ENCODE data around the gene NAALADL2. TPM values are rescaled to one million over a fixed set of nuclear protein-coding genes. Genes with fewer than 3 reads are reported as not detected.
A peak's percentile ranks its signal among the peaks of the same experiment; 100 is the strongest.

The NAALADL2 gene
- polyA plus RNA-seq, 12 donors: 3.4 to 18.8 (median 9.5) TPM; not detected in 1

DNA sequence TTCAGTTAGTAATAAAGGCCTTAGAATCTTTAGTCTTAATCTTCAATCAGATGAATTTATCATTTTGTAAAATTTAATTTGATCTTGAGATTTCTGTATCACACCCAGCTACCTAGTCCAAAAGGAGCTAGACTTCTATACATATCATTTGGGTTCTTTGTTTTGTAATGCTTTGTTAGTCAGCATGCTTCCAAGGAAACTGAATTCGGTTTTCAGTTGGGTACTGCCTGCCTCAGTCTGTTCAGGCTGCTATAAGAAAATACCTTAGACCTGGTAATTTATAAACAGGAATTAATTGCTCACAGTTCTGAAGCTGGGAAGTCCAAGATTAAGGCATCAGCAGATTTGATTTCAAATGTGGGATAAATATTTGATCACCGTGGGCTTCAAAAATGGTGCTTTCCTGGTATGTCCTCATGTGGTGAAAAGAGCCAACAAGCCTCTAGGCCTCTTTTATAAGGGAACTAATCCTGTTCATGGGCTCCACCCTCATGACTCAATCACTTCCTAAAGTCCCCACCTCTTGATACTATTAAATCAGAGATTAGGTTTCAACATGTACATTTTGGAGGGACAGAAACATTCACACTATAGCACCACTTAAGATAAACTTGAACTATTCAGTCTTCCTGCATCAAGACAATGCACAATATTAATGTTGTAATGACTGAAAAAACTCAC lies 800.7 kb downstream of the NAALADL2 start:
- DNase-seq: no peak

DNA sequence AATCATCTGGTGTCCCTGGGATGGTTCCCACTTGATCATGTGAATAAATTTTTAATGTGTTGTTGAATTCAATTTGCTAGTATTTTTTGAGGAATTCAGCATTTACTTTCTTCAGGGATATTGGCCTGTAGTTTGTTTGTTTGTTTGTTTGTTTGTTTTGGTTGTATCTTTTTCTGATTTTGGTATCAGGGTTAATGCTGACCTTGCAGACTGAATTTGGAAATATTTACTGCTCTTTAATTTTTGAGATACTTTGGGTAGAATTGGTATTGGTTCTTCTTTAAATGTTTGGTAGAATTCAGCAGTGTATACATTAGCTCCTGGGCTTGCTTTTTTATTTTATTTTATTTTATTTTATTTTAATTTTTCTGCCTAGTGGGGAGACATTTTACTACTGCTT lies 803.7 kb downstream of the NAALADL2 start:
- DNase-seq: no peak

DNA sequence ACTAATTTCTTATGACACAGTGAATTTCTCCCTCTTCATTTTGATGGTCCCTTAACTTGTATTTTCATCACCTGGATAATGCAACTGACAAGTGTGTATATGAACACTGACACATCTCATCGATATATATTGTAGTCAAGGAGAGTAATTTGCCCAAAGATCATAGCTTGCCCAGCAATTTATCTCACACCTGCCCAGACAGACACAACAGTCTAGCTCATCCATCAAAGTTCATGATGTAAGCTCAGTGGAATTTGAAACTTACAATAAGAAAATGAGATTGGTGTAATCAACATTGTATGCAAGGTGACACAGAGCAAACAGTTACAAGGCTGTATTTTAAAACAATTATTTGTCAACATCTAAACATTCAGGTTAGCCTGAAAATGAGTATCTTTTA lies 805.8 kb downstream of the NAALADL2 start:
- DNase-seq: no peak

DNA sequence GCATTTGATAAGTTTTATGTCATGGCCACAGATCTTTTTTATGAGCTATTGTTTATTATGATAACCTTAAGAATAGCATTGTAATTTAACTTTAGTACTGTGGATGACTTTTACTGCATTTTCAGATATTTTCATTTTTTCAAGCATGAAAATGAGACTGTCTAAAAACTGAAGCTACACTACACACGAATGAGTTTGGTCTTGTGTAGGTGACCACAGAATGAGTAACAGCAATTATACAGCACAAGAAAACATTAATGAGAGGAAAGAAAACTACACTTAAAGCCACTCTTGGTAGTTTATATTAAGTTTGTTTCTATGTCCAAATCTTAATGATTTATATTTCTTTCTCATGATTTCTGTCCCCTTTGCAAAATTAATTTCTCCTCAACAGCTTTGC lies 809.2 kb downstream of the NAALADL2 start:
- DNase-seq: no peak

DNA sequence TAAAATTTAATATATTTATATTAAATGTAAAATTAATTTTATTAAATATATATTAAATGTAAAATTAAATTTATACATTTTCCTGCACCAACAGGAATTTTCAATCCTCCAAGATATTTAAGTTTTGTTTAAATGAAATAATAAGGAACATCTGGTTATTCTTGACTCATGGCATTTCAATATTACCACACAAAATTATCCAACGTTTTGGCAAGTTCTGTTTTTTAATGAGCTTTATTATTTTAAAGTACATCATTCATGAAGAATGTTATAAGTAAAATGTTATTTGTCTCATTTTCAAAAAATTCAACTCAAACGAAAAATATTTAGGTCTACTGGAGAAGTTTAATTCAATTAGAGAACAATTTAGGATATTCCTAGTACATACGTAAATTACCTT lies 811.4 kb downstream of the NAALADL2 start:
- DNase-seq: no peak

DNA sequence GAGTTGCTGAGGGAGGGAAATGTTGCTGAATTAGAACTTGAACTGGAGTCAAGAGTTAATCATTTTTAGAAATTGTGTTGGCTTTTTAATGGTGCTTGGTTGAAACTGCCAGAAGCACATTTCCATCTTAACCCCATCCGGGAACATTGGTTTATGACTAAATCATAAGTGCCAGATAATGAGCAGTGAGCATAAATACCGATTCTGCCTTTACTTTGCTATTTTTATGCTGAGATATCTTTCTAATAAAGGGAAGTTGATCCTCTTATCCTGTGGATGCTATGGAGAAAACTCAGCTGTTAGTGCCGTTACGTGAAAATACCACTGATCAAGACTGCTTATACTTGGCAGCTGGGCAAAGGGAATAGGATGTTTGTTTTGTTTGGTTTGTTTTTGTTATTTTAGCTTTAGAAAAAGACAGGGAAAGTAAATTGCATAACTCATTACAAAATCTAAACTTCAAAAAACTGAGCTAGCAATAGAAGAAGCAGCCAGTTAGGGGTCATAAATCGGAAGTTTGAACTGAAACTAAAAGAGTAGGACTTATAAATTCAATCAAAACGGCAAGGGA lies 813.1 kb downstream of the NAALADL2 start:
- DNase-seq: peak; percentile 11

DNA sequence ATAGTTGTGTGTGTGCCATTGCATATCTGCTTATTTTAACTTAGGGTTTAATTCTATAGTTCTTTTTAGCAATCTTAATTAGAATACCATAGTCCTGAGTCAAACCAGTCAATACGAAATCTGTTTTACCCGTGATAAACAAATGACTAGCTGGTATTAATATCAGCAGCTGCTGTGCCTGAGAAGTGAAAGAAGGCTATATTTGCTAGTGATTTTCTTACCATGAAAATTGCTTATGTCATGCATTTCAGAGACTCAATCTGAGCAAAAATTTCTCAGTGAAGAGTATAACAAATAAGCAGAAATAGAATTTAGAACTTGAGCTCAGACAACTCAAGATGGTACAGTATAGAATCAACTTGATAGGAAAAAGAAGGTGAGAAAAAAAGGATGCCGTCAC lies 820.4 kb downstream of the NAALADL2 start:
- no peak for DNase-seq

DNA sequence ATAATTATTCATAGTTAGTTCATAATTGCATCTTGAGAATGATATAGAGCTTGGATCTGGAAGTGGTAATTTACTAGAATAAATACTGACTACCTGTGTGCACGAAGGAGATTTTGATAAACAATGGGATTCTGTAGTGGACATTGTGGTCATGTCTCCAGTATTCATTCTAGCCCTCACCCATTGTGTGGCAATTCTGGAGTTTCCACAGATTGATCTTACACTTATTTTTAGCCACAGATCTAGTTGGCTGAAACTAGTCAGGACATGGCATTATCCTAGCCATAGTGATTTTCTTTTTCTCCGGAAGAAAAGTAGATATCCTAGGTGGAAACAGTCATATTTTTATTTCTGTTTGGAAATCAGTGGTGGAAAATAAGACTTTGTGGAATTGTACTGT lies 833.1 kb downstream of the NAALADL2 start:
- no peak for DNase-seq

DNA sequence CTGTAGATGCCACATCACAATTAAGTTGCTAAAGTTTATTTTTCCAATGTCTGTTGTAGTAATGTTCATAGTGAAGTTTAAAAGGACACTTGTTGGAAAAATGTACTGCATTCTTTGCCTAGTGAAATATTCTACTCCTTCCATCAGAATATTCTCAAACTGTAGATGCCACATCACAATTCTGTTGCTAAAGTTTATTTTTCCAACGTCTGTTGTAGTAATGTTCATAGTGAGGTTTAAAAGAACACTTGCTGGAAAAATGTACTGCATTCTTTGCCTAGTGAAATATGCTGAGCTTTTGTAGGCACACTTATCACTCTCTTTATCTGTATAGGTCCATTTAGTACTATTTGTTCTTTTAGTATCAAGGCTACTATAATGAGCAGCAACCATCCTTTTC lies 836.1 kb downstream of the NAALADL2 start:
- no peak for DNase-seq

DNA sequence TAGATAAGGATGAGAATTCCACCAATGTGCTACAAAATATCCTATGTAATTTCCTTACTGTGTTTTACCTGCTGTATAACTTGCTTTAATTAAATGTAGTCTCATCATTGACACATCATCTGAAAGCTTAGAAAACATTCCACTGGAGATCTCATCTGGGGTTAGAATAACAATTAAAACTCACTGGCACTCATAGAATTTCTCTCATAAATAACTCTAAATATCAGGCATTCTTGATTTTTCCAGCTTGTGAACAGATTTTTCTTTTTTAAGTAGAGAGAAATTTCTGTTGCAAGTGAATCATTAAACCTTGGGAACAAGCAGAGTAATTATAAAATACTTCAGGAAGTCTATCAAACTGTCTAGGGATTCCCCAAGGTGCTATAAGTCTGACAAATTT lies 843.8 kb downstream of the NAALADL2 start:
- no peak for DNase-seq

DNA sequence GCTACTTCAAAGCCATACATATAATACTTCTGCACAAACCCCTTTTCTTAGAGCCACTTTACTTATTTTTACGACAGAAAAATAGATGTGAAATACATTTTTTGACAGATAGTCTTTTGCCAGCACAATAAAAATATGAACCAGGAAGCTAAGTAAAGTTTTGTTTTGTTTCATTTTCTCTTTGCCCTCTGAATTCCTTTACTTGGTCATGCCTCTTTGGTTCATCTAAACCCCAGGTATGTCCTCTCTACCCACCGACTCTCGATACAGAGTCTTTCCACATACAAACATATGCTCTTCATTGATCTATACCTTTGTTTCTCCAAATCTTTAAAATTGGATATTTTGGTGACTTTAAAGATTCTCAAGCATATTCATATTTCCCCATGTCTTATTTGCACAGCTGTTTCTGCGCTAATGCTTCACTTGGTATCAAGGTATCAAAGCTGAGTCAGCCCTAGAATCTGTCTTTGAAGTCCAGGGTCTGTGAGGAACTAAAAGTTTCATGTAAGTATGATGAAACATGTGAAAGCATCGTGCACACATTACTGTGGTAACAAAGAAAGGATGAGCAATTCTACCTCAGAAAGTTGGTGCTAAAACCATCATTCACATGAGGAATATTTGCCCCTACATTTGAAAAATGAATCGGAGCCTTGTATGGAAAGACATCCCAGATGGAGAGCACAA lies 845.4 kb downstream of the NAALADL2 start:
- DNase-seq: no peak

DNA sequence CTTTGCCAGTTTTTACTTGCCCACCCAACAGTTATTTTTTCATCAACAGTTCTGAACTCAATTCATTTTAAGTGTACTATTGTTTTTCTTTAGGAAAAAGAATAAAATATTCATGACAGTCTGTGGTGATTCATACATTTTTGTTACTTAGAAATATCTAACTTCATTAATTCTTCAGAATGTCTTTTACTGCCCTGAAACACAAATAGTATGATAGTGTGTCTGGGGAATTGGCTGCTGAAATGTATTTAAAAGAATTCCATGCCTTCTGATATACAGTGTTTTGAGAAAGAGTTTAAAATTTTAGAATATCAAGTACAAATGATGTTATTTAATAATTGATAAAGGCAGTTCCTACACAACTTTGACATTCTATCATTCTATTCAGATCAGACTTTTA lies 854.1 kb downstream of the NAALADL2 start:
- no peak for DNase-seq

DNA sequence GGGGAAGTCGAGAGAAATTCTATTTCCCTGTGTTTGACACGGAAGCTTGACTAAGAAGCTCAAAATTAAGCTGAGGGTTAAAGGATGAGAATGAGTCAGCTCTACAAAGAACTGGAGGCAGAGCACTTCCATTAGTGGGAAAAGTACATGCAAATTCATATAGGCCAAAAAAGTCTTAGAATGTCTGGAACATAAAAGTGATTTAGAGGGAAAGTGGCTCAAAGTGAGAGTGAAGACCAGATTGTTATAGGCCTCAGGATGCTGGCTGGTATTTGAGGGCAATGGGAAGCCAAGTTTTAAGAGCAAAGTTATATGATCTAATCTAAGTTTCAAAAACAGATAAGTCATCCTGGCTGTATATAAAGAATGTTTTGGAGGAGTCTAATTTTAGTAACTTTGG lies 857.3 kb downstream of the NAALADL2 start:
- no peak for DNase-seq

DNA sequence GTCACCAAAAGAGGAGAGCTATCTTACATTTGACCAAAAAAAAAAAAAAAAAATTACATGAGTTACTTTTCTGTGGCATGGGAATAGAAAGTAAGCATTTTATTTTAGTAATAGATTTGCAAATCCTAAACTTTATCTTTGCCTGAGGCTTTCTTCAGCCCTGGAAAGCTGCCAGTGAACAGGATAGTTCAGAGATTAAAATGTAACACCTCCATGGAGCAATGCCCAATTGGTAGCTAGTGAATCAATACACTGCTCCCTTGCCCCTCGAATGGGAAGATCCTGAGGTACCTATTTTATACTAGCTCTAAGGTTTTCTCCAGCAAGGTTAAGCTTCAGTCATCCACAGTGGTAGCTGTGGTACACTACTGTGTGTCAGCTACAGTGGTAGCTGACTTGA lies 867.1 kb downstream of the NAALADL2 start:
- DNase-seq: no peak

DNA sequence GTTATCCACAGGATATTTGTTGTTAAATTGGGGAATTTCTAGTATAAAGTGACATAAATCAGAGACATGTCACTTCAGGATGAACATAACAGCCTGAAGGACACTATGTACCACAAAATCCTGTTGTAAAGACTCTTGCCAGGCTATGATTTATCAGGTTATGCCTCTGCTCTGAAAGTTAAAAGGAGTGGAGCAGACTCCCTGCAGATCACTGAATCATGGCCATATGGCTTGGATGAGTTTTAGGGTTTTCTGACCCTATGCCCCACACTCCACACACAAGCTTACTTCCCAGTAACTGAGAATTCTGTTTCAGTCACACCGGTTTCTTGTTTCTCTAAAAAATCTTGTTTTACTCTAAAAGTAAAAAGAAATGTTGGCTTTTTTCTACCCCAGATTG lies 869.4 kb downstream of the NAALADL2 start:
- no peak for DNase-seq

DNA sequence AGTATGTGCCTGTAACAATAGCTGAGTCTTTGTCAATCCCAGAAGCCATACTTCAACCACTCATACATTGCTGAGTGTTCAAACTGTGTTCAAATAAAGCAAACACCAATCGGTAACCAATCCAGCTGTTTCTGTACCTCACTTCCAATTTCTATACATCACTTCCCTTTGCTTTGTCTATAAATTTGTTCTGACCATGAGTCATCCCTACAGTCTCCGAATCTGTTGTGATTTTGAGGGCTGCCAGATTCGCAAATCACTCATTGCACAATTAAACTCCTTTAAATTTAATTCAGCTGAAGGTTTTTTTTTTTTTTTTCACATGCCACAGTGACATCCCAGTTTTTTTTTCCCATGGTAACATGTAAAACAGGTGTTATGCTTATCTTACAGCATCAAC lies 870.3 kb downstream of the NAALADL2 start:
- DNase-seq: no peak

DNA sequence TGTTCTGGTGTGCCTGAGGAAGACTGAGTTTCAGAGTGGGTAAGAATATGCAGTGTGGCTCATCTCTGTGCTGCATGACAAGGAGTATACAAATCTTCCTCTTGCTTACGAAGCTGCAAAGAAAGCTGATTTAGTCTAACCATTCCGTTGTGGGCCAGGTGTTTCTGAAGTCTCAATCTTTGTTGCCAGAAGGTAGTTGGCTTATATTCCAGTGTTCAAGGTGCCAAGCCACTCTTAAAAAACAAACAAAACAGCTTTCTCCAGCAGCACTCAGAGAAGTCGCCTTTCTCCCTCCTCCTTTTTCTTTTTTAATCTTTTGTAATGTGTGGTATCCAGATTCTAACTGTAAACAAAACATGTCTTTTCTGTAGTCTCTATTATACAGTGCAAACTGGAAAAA lies 872.4 kb downstream of the NAALADL2 start:
- DNase-seq: no peak

DNA sequence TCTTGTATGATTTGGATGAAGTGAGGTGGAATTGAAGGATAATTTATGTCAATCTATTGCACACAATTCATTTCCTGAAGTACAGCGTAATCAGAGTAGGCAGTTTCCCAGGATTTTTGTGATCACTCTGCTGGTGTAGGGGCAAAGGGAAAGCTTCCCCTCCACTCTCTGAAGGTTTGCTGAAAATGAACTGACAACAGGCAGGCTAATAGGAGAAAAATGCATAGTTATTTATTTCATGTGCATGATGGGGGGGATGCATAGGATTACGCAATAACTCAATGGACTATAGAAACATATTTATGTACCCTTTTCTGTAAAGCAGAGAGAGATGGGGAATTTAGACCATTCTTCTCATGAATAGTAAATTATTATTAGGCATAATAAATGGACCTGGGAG lies 872.9 kb downstream of the NAALADL2 start:
- DNase-seq: no peak

DNA sequence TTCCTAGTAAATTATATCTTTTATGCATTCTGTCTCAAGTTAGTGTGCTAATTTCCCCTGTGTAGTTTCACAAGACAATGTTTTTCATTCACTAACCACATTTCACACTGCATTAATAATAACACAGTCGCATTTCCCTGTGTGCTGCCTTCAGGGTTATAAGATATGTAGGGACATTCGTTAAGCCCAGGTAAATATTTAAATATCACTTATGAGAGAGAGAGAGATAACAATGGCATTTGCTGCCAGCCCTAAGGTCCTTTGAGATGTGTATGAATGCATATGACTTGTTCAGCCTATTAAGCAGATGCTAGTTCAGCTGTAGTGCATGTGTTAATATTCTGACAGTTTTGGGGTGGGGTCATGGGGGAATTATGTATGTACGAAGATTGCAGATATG lies 876.7 kb downstream of the NAALADL2 start:
- no peak for DNase-seq

DNA sequence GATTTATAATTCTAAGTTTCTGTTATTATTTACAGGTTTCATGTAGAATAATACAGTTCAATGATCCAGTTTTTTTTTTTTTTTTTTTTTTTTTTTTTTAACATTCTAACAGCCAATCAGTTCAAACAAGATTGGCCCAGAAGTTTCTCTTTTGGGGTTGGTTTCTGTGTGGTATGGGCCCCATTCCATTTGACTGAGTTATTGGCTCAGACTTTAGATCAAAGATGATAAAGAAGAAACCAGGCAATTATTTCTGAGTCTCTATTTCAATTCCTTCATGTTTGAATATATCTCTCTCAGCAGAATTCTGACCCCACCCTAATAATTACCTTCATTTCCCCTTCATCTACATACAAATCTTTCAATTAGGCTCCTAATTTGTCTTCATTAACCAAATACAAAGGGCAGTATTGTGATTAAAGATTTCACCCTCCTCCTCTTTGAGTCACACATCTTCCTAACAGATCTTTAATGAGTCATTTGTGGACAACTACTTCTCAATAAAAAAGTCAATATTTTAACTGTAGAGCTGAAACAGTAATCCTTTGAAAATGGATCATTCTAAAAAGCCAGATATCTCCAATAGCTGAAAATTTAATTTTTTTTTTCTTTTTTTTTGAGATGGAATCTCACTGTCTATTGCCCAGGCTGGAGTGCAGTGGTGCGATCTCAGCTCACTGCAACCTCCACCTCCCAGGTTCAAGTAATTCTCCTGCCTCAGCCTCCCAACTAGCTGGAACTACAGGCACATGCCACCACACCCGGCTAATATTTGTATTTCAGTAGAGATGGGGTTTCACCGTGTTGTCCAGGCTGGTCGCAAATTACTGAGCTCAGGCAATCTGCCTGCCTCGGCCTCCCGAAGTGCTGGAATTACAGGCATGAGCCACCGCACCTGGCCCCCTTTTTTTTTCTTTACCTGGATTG lies 878.8 kb downstream of the NAALADL2 start:
- no peak for DNase-seq

DNA sequence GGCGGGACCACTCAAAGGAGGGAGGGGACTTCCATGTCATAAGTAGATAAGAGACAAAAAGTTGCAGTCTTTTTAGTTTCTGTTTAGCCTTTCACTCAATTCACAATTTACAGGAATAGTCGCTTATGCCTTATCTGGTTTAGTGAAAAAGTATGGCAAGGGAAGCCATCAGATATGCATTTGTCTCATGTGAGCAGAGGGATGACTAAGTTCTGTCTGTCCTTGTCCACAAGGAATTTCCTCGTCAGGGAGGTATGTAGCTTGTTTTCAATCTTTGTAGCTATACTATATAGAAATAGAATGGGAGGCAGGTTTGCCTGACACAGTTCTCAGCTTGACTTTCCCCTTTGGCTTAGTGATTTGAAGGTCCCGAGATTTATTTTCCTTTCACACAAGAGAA lies 882.8 kb downstream of the NAALADL2 start:
- no peak for DNase-seq

DNA sequence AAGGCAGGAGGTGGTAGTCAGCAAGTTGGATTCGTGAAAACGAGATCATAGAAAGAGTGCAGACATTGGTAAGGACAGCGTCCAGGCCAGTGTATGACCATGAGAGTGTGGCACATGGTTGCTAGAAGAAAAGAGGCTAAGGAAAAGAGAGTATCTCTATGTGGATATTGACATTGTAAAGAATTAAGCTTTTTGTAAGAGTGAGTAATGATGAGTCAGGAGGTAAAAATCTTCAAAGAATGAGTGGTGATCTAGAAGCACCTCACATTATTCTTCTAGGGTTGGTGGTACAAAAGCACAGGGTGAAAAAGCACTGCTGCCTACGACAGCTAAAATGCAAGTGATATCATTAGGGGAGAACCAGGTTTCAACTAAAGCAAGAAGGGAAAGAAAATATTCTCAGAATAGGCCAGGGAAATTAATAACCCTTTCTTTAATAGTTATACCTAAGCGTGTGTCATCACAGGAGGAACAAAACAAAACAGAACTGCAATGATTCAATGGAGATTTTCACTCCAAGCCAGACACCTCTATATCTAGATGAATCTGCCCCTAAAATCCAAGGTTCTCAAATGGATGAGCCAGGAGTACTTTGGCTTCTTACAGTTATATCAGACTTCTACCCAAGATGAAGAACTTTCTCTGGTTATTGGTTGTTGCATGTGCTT lies 884.7 kb downstream of the NAALADL2 start:
- DNase-seq: no peak

Data from muscle of arm (tissue), 12 donors.